ENCODE data around the gene PCDHA6. TPM values are rescaled to one million over a fixed set of nuclear protein-coding genes. Genes with fewer than 3 reads are reported as not detected.
"Not testable (repeated sequence)": the region's sequence is repeated elsewhere in the genome, so short reads cannot be mapped to it uniquely, and the experiment has no call there.

The PCDHA6 gene
- total RNA-seq, 4 donors from 2014 or later = 0.13 to 0.49 TPM; not detected in 2

DNA sequence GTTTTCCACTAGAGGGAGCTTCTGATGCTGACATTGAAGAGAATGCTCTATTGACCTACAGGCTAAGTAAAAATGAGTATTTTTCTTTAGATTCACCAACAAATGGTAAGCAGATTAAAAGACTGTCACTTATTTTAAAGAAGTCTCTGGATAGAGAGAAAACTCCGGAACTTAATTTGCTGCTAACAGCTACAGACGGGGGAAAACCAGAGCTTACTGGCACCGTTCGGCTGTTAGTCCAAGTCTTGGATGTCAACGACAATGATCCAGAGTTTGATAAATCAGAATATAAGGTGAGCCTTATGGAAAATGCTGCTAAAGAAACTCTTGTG is 41.8 kb downstream of the PCDHA6 start:
- H3K4me3 ChIP-seq (ENCODE audit: low read depth, poor library complexity, severe bottlenecking) = no peak overlapping the region
- 52 to 63% methylated on average over 5 of the region's 5 CpGs for WGBS, 2 donors
- TF ChIP-seq POLR2A (IDR thresholded peaks at IDR 0.05) (no peak), CTCF (IDR thresholded peaks at IDR 0.05) (no peak)

DNA sequence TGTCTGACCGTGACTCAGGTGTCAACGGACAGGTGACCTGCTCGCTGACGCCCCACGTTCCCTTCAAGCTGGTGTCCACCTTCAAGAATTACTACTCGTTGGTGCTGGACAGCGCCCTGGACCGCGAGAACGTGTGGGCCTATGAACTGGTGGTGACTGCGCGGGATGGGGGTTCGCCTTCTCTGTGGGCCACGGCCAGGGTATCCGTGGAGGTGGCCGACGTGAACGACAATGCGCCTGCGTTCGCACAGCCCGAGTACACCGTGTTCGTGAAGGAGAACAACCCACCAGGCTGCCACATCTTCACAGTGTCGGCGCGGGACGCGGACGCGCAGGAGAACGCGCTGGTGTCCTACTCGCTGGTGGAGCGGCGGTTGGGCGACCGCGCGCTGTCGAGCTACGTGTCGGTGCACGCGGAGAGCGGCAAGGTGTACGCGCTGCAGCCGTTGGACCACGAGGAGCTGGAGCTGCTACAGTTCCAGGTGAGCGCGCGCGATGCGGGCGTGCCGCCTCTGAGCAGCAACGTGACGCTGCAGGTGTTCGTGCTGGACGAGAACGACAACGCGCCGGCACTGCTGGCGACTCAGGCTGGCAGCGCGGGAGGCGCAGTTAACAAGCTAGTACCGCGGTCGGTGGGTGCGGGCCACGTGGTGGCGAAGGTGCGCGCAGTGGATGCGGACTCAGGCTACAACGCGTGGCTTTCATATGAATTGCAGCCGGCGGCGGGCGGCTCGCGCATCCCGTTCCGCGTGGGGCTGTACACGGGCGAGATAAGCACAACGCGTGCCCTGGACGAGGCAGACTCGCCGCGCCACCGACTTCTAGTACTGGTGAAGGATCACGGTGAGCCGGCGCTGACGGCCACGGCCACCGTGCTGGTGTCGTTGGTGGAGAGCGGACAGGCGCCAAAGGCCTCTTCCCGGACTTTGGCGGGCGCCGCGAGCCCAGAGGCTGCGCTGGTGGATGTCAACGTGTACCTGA is 42.8 kb downstream of the PCDHA6 start:
- DNase-seq (ENCODE audit: low spot score in 2 of 2) = no peak
- intact Hi-C loops (cut with DNase I; ENCODE audit: low total_unique reads) = no loop called here
- no peak for TF ChIP-seq CTCF (IDR thresholded peaks at IDR 0.05)
- TF ChIP-seq POLR2A (IDR thresholded peaks at IDR 0.05) = no peak
- WGBS, 2 donors = 54 to 59% methylated on average over 111 to 113 of the region's 114 CpGs
- H3K4me3 ChIP-seq (ENCODE audit: low read depth, poor library complexity, severe bottlenecking) = no peak overlapping the region

More for the DNA sequence above, 41.8 kb downstream of the PCDHA6 start:
- DNase-seq (ENCODE audit: low spot score in 2 of 2) = no peak
- intact Hi-C loops (cut with DNase I; ENCODE audit: low total_unique reads) = no loop called here

DNA sequence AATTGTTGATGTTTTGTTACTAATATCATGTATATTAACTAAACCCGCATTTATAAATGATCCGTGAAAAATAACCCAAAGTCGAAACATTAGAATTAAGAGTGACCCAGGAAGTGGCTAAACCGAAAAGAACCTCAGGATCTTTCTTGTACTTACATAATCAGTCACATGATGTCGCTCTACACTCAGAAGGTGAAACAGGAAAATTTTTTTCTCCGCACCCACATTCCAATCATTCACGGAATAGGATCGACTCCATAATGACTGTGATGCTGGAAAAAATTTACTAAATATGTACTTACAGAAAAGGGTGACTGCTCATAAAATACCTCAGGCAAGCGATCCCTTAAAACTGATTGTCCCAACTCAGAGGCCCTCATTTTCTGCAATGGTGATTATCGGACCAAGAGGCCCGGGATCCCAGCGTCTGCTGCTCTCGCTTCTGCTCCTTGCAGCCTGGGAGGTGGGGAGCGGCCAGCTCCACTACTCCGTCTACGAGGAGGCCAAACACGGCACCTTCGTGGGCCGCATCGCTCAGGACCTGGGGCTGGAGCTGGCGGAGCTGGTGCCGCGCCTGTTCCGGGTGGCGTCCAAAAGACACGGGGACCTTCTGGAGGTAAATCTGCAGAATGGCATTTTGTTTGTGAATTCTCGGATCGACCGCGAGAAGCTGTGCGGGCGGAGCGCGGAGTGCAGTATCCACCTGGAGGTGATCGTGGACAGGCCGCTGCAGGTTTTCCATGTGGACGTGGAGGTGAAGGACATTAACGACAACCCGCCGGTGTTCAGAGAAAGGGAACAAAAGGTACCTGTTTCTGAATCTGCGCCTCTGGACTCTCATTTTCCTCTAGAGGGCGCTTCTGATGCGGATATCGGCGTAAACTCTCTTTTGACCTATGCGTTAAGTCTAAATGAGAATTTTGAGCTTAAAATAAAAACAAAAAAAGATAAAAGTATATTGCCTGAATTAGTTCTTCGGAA is 47.6 kb downstream of the PCDHA6 start, which contains the start of gene PCDHA12:
Gene PCDHA12, plus strand, starts transcription at position 224 of the 981 bp plus-strand sequence. Its CDS starts 165 bp downstream, at position 389.
- intact Hi-C loops (cut with DNase I; ENCODE audit: low total_unique reads) = no loop called here
- no peak for TF ChIP-seq POLR2A (IDR thresholded peaks at IDR 0.05)
- no peak for TF ChIP-seq CTCF (IDR thresholded peaks at IDR 0.05)
- WGBS, 2 donors = 19 to 20% methylated on average over 37 to 41 of the region's 47 CpGs
- DNase-seq (ENCODE audit: low spot score in 2 of 2) = no peak
- no peak within 1 kb of the TSS for H3K4me3 ChIP-seq (ENCODE audit: low read depth, poor library complexity, severe bottlenecking)

GRCh38 chr5:140876541-140877261 is 48.9 kb downstream of the PCDHA6 start:
- intact Hi-C loops (cut with DNase I; ENCODE audit: low total_unique reads); DNase-seq (ENCODE audit: low spot score in 2 of 2); H3K4me3 ChIP-seq (ENCODE audit: low read depth, poor library complexity, severe bottlenecking): not testable (repeated sequence)
- 47 to 52% methylated on average over 49 to 79 of the region's 80 CpGs for WGBS, 2 donors

DNA sequence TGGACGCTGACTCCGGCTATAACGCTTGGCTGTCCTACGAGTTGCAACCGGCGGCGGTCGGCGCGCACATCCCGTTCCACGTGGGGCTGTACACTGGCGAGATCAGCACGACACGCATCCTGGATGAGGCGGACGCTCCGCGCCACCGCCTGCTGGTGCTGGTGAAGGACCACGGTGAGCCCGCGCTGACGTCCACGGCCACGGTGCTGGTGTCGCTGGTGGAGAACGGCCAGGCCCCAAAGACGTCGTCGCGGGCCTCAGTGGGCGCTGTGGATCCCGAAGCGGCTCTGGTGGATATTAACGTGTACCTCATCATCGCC is 49.5 kb downstream of the PCDHA6 start:
- WGBS, 2 donors = 52 to 70% methylated on average over 2 to 15 of the region's 37 CpGs
- intact Hi-C loops (cut with DNase I; ENCODE audit: low total_unique reads) = no loop called here
- TF ChIP-seq POLR2A (IDR thresholded peaks at IDR 0.05) = no peak
- TF ChIP-seq CTCF (IDR thresholded peaks at IDR 0.05) = no peak
- DNase-seq (ENCODE audit: low spot score in 2 of 2) = no peak
- no peak overlapping the region for H3K4me3 ChIP-seq (ENCODE audit: low read depth, poor library complexity, severe bottlenecking)

Other genes starting within 250 kb of the PCDHA6 start
- gene CD14, start 194.8 kb upstream of the PCDHA6 start, total RNA-seq = 10 to 100 TPM; 14.9 to 22.1 (median 19.1) TPM
- 10 to 100 TPM; 60.3 to 99.8 (median 67.3) TPM for gene TMCO6, start 188.5 kb upstream of the PCDHA6 start, total RNA-seq
- 10 to 100 TPM; 39.4 to 57.6 (median 45.8) TPM for gene NDUFA2, start 180.3 kb upstream of the PCDHA6 start, total RNA-seq
- 100 to 1,000 TPM in 1 of 4 donors, 10 to 100 TPM in 3; 64.1 to 105 (median 94.8) TPM for gene IK, start 180.1 kb upstream of the PCDHA6 start, total RNA-seq
- 10 to 100 TPM; 19.7 to 26.1 (median 21.4) TPM for gene WDR55, start 163.1 kb upstream of the PCDHA6 start, total RNA-seq
- under 1 TPM; 0.49 to 0.94 (median 0.69) TPM for gene DND1, start 154.4 kb upstream of the PCDHA6 start, total RNA-seq
- gene HARS1, start 136.6 kb upstream of the PCDHA6 start, total RNA-seq = 10 to 100 TPM; 71.9 to 90.6 (median 80.8) TPM
- 10 to 100 TPM; 17.4 to 37.2 (median 31.8) TPM for gene HARS2, start 136.5 kb upstream of the PCDHA6 start, total RNA-seq
- 10 to 100 TPM; 28.2 to 48.6 (median 41.2) TPM for gene ZMAT2, start 127.5 kb upstream of the PCDHA6 start, total RNA-seq
- not detected for gene PCDHA1, start 41.8 kb upstream of the PCDHA6 start, total RNA-seq
- not detected for gene PCDHA2, start 33.1 kb upstream of the PCDHA6 start, total RNA-seq
- gene PCDHA3, start 26.9 kb upstream of the PCDHA6 start, total RNA-seq = under 1 TPM in 2 of 4 donors, not detected in 2; 0.05 to 0.13 TPM
- gene PCDHA4, start 20.9 kb upstream of the PCDHA6 start, total RNA-seq = under 1 TPM in 3 of 4 donors, not detected in 1; 0.08 to 0.58 (median 0.23) TPM
- under 1 TPM in 3 of 4 donors, not detected in 1; 0.05 to 0.19 (median 0.10) TPM for gene PCDHA5, start 6.3 kb upstream of the PCDHA6 start, total RNA-seq
- under 1 TPM in 1 of 4 donors, not detected in 3; 0.20 TPM for gene PCDHA7, start 6.3 kb downstream of the PCDHA6 start, total RNA-seq
- gene PCDHA8, start 13.2 kb downstream of the PCDHA6 start, total RNA-seq = under 1 TPM in 1 of 4 donors, not detected in 3; 0.22 TPM
- gene PCDHA9, start 20.4 kb downstream of the PCDHA6 start, total RNA-seq = under 1 TPM in 2 of 4 donors, not detected in 2; 0.06 to 0.07 TPM
- gene PCDHA10, start 27.9 kb downstream of the PCDHA6 start, total RNA-seq = 1 to 10 TPM in 1 of 4 donors, under 1 TPM in 3; 0.08 to 1.0 (median 0.55) TPM
- under 1 TPM in 3 of 4 donors, not detected in 1; 0.17 to 0.94 (median 0.34) TPM for gene PCDHA11, start 41.0 kb downstream of the PCDHA6 start, total RNA-seq
- under 1 TPM in 3 of 4 donors, not detected in 1; 0.04 to 0.39 (median 0.25) TPM for gene PCDHA12, start 47.3 kb downstream of the PCDHA6 start, total RNA-seq
- gene PCDHA13, start 54.2 kb downstream of the PCDHA6 start, total RNA-seq = under 1 TPM in 3 of 4 donors, not detected in 1; 0.16 to 0.34 (median 0.30) TPM
- gene PCDHAC1, start 98.3 kb downstream of the PCDHA6 start, total RNA-seq = under 1 TPM in 2 of 4 donors, not detected in 2; 0.16 to 0.17 TPM
- under 1 TPM in 3 of 4 donors, not detected in 1; 0.21 to 0.29 (median 0.27) TPM for gene PCDHAC2, start 138.5 kb downstream of the PCDHA6 start, total RNA-seq
- not detected for gene PCDHB1, start 223.4 kb downstream of the PCDHA6 start, total RNA-seq

All from lower leg skin (tissue), 4 donors.